Left ventricle myocardium inferior (tissue), 1 donor: ENCODE data around the gene PLXNC1. TPM values are rescaled to one million over a fixed set of nuclear protein-coding genes. Genes with fewer than 3 reads are reported as not detected.

Source experiments
- DNase-seq: peaks from one replicate; pipeline ENCODE4 v3.0.0-alpha.2; 2020
- H3K27ac ChIP-seq: fragments of 200-600 bp; replicated peaks from 2 replicates; pipeline ENCODE4 v1.8.0; 2021
- H3K27me3 ChIP-seq: fragments of 200-600 bp; 2 replicates; pipeline ENCODE4 v1.8.0; 2021; ENCODE audit warnings: low read depth
- H3K36me3 ChIP-seq: fragments of 200-600 bp; 2 replicates; pipeline ENCODE4 v1.8.0; 2021
- H3K4me1 ChIP-seq: fragments of 200-600 bp; 2 replicates; pipeline ENCODE4 v1.8.0; 2021
- H3K4me3 ChIP-seq: fragments of 200-600 bp; 2 replicates; pipeline ENCODE4 v1.8.0; 2021; ENCODE audit warnings: mild to moderate bottlenecking, moderate library complexity
- H3K9me3 ChIP-seq: fragments of 200-600 bp; replicated peaks from 2 replicates; pipeline ENCODE4 v1.8.0; 2021
- intact Hi-C: fragments of 100-400 bp; cut with micrococcal nuclease; formaldehyde crosslinking; loops from one replicate; pipeline ENCODE4 v1.11.0; 2022
- total RNA-seq: library from RNA; stranded (reverse); fragmentation: NEBNext Ultra II Directional; extraction: Animal tissue kit (Norgen Biotek cat#: 25700); gene quantifications from one replicate; pipeline ENCODE4 v1.2.1, GENCODE V29; 2021
- TF ChIP-seq, protein P1 (sequence below): fragments of 200-600 bp; IDR thresholded peaks from 2 replicates; pipeline ENCODE4 v1.8.0; 2021; ENCODE audit warnings: antibody characterized with exemption, mild to moderate bottlenecking, borderline replicate concordance
- donor health status: DM: no; HTN: yes; CAD: no; lungs with severe emphysema.

The PLXNC1 gene
- total RNA-seq, 1 donor from 2014 or later, result 2.5 TPM

DNA sequence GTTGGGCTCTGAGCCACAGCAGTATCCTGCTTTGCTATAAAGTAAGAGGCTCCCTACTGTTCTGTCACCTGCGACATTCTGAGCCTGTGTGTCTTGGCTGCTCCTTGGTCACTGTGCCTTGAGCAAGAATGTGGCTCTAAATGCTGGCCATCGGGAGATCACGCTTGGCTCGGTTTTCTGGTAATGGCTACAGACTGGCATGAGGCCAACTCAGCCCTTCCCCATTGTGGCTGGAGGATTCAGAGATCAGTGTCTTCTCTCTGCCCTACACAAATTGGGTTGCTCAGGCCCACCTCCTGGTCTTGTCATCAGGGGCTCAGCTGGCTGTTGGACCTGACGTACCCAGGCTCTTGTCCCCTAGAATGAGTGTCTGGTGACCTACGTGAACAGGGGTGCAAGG is 94.5 kb downstream of the PLXNC1 start:
- H3K9me3 ChIP-seq, result no peaks in the 10 kb centered on the region
- intact Hi-C loops, result no loop called here
- peak; percentile 28 for DNase-seq
- H3K4me1 ChIP-seq, result no peaks in the 10 kb centered on the region
- H3K27ac ChIP-seq, result no peak overlapping the region
- H3K36me3 ChIP-seq, result peaks cover 2% of the 10 kb centered on the region
- no peak overlapping the region for H3K4me3 ChIP-seq
- TF ChIP-seq, protein P1, sequence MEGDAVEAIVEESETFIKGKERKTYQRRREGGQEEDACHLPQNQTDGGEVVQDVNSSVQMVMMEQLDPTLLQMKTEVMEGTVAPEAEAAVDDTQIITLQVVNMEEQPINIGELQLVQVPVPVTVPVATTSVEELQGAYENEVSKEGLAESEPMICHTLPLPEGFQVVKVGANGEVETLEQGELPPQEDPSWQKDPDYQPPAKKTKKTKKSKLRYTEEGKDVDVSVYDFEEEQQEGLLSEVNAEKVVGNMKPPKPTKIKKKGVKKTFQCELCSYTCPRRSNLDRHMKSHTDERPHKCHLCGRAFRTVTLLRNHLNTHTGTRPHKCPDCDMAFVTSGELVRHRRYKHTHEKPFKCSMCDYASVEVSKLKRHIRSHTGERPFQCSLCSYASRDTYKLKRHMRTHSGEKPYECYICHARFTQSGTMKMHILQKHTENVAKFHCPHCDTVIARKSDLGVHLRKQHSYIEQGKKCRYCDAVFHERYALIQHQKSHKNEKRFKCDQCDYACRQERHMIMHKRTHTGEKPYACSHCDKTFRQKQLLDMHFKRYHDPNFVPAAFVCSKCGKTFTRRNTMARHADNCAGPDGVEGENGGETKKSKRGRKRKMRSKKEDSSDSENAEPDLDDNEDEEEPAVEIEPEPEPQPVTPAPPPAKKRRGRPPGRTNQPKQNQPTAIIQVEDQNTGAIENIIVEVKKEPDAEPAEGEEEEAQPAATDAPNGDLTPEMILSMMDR, result no peak
- no peaks in the 10 kb centered on the region for H3K27me3 ChIP-seq

- Histone ChIP-seq H3K27ac (no peak overlapping the region), H3K36me3 (no peaks in the 10 kb centered on the region), H3K9me3 (no peaks in the 10 kb centered on the region), H3K4me3 (no peak overlapping the region), H3K27me3 (no peaks in the 10 kb centered on the region), H3K4me1 (no peaks in the 10 kb centered on the region)
- TF ChIP-seq, protein P1, result no peak
- DNase-seq, result no peak
- intact Hi-C loops, result no loop called here
These were observed 96.1 kb downstream of the PLXNC1 start for GRCh38 chr12:94244165-94245133.

GRCh38 chr12:94245631-94246383 is 97.4 kb downstream of the PLXNC1 start:
- Histone ChIP-seq H3K4me1 (no peaks in the 10 kb centered on the region), H3K4me3 (no peak overlapping the region), H3K9me3 (no peaks in the 10 kb centered on the region), H3K27ac (no peak overlapping the region), H3K36me3 (no peaks in the 10 kb centered on the region), H3K27me3 (no peaks in the 10 kb centered on the region)
- no peak for DNase-seq
- TF ChIP-seq, protein P1, result no peak
- intact Hi-C loops, result no loop called here

DNA sequence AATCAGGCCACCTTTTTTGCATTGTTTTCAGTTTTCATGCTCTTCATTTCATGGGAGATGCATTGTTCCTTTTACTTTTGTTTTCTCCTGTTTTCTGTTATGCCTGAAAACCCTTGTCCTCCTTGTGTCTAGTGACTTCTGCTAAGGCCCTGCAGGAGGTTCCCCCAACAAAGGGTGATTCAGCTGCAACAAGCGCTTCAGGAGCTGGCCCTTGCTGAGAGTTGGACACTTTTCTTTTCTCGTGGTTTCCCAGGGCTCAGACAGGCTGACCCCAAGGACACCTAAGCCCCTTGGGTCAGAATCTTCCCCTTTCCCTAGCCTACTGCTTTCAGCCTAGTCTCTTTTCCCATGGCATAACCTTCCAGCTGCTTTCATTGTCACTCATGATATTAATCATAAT is 98.9 kb downstream of the PLXNC1 start:
- no peaks in the 10 kb centered on the region for H3K36me3 ChIP-seq
- no peak for DNase-seq
- no peaks in the 10 kb centered on the region for H3K4me1 ChIP-seq
- H3K4me3 ChIP-seq, result no peak overlapping the region
- no peaks in the 10 kb centered on the region for H3K9me3 ChIP-seq
- TF ChIP-seq, protein P1, result no peak
- H3K27ac ChIP-seq, result no peak overlapping the region
- no peaks in the 10 kb centered on the region for H3K27me3 ChIP-seq
- intact Hi-C loops, result no loop called here

- intact Hi-C loops, result no loop called here
- no peak overlapping the region for H3K27ac ChIP-seq
- H3K4me3 ChIP-seq, result no peak overlapping the region
- no peak for DNase-seq
- H3K9me3 ChIP-seq, result no peaks in the 10 kb centered on the region
- no peaks in the 10 kb centered on the region for H3K27me3 ChIP-seq
- no peaks in the 10 kb centered on the region for H3K36me3 ChIP-seq
- TF ChIP-seq, protein P1, result no peak
- no peaks in the 10 kb centered on the region for H3K4me1 ChIP-seq
These were observed 100.2 kb downstream of the PLXNC1 start for GRCh38 chr12:94248582-94248981.
